Naive B cell (primary cell): Measurements from ENCODE around the gene DOCK7. TPM values are rescaled to one million over a fixed set of nuclear protein-coding genes. Genes with fewer than 3 reads are reported as not detected.
A peak's percentile ranks its signal among the peaks of the same experiment; 100 is the strongest.
"Not testable (repeated sequence)": the region's sequence is repeated elsewhere in the genome, so short reads cannot be mapped to it uniquely, and the experiment has no call there.

Source experiments
- ATAC-seq, 2 donors: fragments of 150-1000 bp; cut with Tn5 transposase; 2 replicates each; pipeline ENCODE4 v1.10.0; 2021; ENCODE audit warnings: low read depth in 2 of 2, mild to moderate bottlenecking in 2 of 2, moderate library complexity in 2 of 2
- DNase-seq: peaks from one replicate; pipeline ENCODE4 v3.0.0; 2022
- H3K27ac Mint-ChIP-seq, 6 donors: one replicate each; pipeline ENCODE4 v1.8.0; 2020 to 2022; ENCODE audit warnings: mild to moderate bottlenecking in 6 of 6, mixed read lengths in 6 of 6, moderate library complexity in 5 of 6, inconsistent platforms in 2 of 6
- H3K27me3 Mint-ChIP-seq, 3 donors: one replicate each; pipeline ENCODE4 v1.8.0; 2021 to 2022; ENCODE audit warnings: mixed read lengths in 3 of 3, mild to moderate bottlenecking in 1 of 3
- H3K36me3 Mint-ChIP-seq, 2 donors: one replicate each; pipeline ENCODE4 v1.8.0; 2020 to 2022; ENCODE audit warnings: mixed read lengths in 2 of 2, inconsistent platforms in 1 of 2, mild to moderate bottlenecking in 1 of 2
- H3K4me1 Mint-ChIP-seq, 3 donors: one replicate each; pipeline ENCODE4 v1.8.0; 2020 to 2022; ENCODE audit warnings: mixed read lengths in 3 of 3, inconsistent platforms in 1 of 3, mild to moderate bottlenecking in 1 of 3, moderate library complexity in 1 of 3
- H3K4me3 Mint-ChIP-seq, 8 donors: one replicate each; pipeline ENCODE4 v1.8.0; 2020 to 2022; ENCODE audit warnings: mild to moderate bottlenecking in 8 of 8, mixed read lengths in 8 of 8, moderate library complexity in 8 of 8, inconsistent platforms in 2 of 8
- H3K9me3 Mint-ChIP-seq, 7 donors: one replicate each; pipeline ENCODE4 v1.8.0; 2020 to 2022; ENCODE audit warnings: mixed read lengths in 7 of 7, mild to moderate bottlenecking in 5 of 7, inconsistent platforms in 2 of 7, moderate library complexity in 1 of 7
- polyA plus RNA-seq, 6 donors: library from polyadenylated mRNA; unstranded; fragments of 300-500 nt; fragmentation: Illumina TruSeq; gene quantifications; one replicate each; pipeline ENCODE4 v1.2.3, GENCODE V29; 2021; ENCODE audit warnings: low read depth in 6 of 6

Gene DOCK7
- polyA plus RNA-seq, 6 donors from 2014 or later = 2.8 to 4.4 (median 3.7) TPM

DNA sequence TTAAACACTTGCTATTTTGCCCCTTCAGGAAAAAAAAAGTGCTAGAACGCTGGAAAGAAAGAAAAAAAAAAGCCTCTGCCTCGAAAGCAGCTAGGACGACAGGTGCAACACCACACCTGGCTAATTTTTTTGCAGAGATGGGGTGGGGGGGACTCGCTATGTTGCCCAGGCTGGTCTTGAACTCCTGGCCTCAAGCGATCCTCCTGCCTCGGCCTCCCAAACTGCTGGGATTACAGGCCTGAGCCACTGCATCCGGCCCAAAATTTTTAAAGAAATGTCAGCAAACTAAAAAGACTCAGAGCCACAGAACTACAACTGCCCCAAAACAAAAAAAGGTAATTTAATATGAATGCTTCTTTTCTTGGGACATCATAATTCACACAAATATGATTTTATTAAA lies 1.4 kb downstream of the DOCK7 start:
- ATAC-seq (no peak), DNase-seq (no peak)
- no peaks in the 10 kb centered on the region for H3K9me3 Mint-ChIP-seq
- peak overlapping the region in 3 of 6 donors; percentile 40 to 92 (median 88) for H3K27ac Mint-ChIP-seq
- H3K4me3 Mint-ChIP-seq = peak overlapping the region; percentile 83 to 97 (median 93)
- H3K4me1 Mint-ChIP-seq = peaks cover 12 to 25% (median 22%) of the 10 kb centered on the region in 3 donors
- no peaks in the 10 kb centered on the region for H3K36me3 Mint-ChIP-seq
- no peaks in the 10 kb centered on the region for H3K27me3 Mint-ChIP-seq

DNA sequence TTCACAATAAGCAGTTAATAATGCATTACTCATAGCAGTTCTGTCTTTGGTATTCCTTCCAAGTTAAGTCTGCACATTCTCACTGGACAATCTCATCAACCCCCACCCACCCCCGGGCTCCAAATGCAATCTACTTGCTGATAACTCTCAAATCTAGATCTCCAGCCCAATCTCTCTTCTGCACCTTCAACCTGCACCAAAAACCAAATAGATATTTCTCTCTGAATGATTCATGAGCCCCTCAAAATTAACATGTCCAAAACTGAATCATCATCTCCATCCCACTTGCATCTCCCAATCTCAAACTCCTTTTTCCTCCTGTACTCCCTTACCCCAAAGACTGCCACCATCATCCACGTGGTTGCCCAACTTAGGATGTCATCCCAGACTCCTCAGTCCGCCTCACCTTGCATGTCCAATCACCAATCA lies 2.7 kb downstream of the DOCK7 start:
- DNase-seq (no peak), ATAC-seq (no peak)
- H3K36me3 Mint-ChIP-seq = no peaks in the 10 kb centered on the region
- peak overlapping the region in 3 of 8 donors; percentile 12 to 60 (median 38) for H3K4me3 Mint-ChIP-seq
- H3K9me3 Mint-ChIP-seq = no peaks in the 10 kb centered on the region
- H3K4me1 Mint-ChIP-seq = peaks cover 5 to 21% (median 19%) of the 10 kb centered on the region in 3 donors
- peak overlapping the region in 2 of 6 donors; percentile 4 to 24 for H3K27ac Mint-ChIP-seq
- no peaks in the 10 kb centered on the region for H3K27me3 Mint-ChIP-seq

DNA sequence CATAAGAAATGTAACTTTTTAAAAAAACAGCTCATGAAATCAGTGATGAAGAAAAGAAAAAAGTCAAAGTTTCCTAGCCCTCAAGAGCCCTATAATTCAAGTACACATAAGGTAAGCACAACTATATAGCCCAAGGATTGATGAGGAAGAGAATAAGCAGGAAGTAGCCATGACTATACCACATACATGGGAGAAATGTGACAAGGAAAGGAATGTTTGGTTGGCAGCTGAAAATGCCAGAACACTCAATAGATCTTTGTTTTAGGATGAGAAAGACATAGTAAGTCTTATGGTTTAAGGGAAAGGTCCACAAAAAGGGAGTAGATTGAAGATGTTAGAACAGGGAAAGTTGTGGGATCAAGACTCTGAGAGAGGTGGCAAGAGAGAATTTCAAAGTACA lies 5.7 kb downstream of the DOCK7 start:
- Mint-ChIP-seq H3K27me3 (no peaks in the 10 kb centered on the region), H3K27ac (no peak overlapping the region), H3K4me1 (peaks cover 5 to 12% (median 6%) of the 10 kb centered on the region in 3 donors), H3K36me3 (no peaks in the 10 kb centered on the region), H3K9me3 (no peaks in the 10 kb centered on the region), H3K4me3 (no peak overlapping the region)
- ATAC-seq = no peak
- DNase-seq = no peak

DNA sequence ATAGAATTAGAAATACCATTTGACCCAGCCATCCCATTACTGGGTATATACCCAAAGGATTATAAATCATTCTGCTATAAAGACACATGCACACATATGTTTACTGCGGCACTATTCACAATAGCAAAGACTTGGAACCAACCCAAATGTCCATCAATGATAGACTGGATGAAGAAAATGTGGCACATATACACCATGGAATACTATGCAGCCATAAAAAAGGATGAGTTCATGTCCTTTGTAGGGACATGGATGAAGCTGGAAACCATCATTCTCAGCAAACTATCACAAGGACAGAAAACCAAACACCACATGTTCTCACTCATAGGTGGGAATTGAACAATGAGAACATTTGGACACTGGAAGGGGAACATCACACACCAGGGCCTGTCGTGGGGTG lies 7.2 kb downstream of the DOCK7 start:
- DNase-seq, ATAC-seq, H3K36me3 Mint-ChIP-seq, H3K27me3 Mint-ChIP-seq, H3K27ac Mint-ChIP-seq, H3K9me3 Mint-ChIP-seq, H3K4me3 Mint-ChIP-seq: not testable (repeated sequence)
- H3K4me1 Mint-ChIP-seq = peaks cover 5 to 12% (median 6%) of the 10 kb centered on the region in 3 donors

DNA sequence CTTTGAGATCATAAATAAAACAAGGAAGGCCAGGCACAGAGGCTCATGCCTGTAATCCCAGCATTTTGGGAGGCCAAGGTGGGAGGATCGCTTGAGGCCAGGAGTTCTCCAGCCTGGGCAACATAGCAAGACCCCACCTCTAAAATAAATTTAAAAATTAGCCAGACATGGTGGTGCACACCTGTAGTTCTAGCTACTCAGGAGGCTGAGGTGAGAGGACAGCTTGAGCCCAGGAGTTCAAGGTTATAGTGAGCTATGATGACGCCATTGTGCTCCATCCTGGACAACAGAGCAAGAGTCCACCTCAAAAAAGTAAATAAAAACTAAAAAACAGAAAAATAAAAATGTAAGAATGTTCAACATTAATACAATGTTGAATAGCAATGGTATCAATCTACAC lies 10.4 kb downstream of the DOCK7 start:
- H3K27me3 Mint-ChIP-seq, H3K27ac Mint-ChIP-seq, H3K9me3 Mint-ChIP-seq, H3K36me3 Mint-ChIP-seq, DNase-seq, H3K4me3 Mint-ChIP-seq, ATAC-seq: not testable (repeated sequence)
- peaks cover 0 to 11% (median 0%) of the 10 kb centered on the region in 3 donors for H3K4me1 Mint-ChIP-seq

- no peaks in the 10 kb centered on the region for H3K9me3 Mint-ChIP-seq
- H3K4me1 Mint-ChIP-seq = peaks cover 0 to 11% (median 0%) of the 10 kb centered on the region in 3 donors
- H3K27me3 Mint-ChIP-seq = no peaks in the 10 kb centered on the region
Measured at GRCh38 chr1:62676611-62677356, 11.4 kb downstream of the DOCK7 start.

GRCh38 chr1:62673629-62674028 lies 14.6 kb downstream of the DOCK7 start:
- no peaks in the 10 kb centered on the region for H3K27me3 Mint-ChIP-seq
- ATAC-seq (no peak), DNase-seq (no peak)
- no peaks in the 10 kb centered on the region for H3K9me3 Mint-ChIP-seq
- H3K27ac Mint-ChIP-seq = no peak overlapping the region
- no peak overlapping the region for H3K4me3 Mint-ChIP-seq
- peaks cover 0 to 3% of the 10 kb centered on the region in 2 donors for H3K36me3 Mint-ChIP-seq
- peaks cover 0 to 11% (median 0%) of the 10 kb centered on the region in 3 donors for H3K4me1 Mint-ChIP-seq

More at GRCh38 chr1:62676611-62677356, 11.4 kb downstream of the DOCK7 start:
- Mint-ChIP-seq H3K36me3 (no peaks in the 10 kb centered on the region), H3K4me3 (no peak overlapping the region), H3K27ac (peak overlapping the region in 1 of 6 donors; percentile 3)
- ATAC-seq (no peak), DNase-seq (no peak)

GRCh38 chr1:62672029-62672428 lies 16.2 kb downstream of the DOCK7 start:
- Mint-ChIP-seq H3K9me3 (no peaks in the 10 kb centered on the region), H3K4me3 (no peak overlapping the region), H3K36me3 (peaks cover 0 to 3% of the 10 kb centered on the region in 2 donors), H3K27ac (no peak overlapping the region), H3K4me1 (peaks cover 0 to 11% (median 0%) of the 10 kb centered on the region in 3 donors), H3K27me3 (no peaks in the 10 kb centered on the region)
- no peak for ATAC-seq
- no peak for DNase-seq

- no peak overlapping the region for H3K27ac Mint-ChIP-seq
- H3K9me3 Mint-ChIP-seq = peaks cover 0 to 5% (median 0%) of the 10 kb centered on the region in 7 donors
- H3K36me3 Mint-ChIP-seq = peaks cover 0 to 5% of the 10 kb centered on the region in 2 donors
- no peaks in the 10 kb centered on the region for H3K27me3 Mint-ChIP-seq
- DNase-seq = no peak
- H3K4me1 Mint-ChIP-seq = peaks cover 0 to 2% (median 0%) of the 10 kb centered on the region in 3 donors
- peak overlapping the region in 1 of 8 donors; percentile 2 for H3K4me3 Mint-ChIP-seq
- ATAC-seq = no peak
Measured at GRCh38 chr1:62654744-62655143, 33.4 kb downstream of the DOCK7 start.

DNA sequence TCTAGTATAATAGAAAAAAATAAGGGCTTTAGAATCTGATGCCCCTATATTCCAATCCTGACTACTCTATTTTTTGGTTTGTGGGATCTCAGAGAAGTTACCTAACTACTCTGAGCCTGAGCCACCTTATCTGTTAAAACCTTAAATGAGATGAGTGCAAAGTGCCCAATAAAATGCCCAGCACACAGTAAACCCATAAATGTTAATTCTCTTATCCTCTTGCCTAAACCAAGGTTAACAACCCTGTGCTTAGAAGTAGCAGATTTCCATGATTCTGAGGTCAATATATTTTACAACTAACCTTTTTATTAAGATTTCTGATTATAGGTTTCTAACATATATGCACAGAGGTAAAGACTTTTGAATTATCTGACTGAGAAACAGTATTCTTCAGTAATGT lies 35.8 kb downstream of the DOCK7 start:
- DNase-seq (no peak), ATAC-seq (no peak)
- H3K27ac Mint-ChIP-seq = no peak overlapping the region
- peaks cover 0 to 5% (median 0%) of the 10 kb centered on the region in 7 donors for H3K9me3 Mint-ChIP-seq
- H3K27me3 Mint-ChIP-seq = no peaks in the 10 kb centered on the region
- peaks cover 0 to 2% (median 0%) of the 10 kb centered on the region in 3 donors for H3K4me1 Mint-ChIP-seq
- H3K36me3 Mint-ChIP-seq = peaks cover 0 to 5% of the 10 kb centered on the region in 2 donors
- no peak overlapping the region for H3K4me3 Mint-ChIP-seq

DNA sequence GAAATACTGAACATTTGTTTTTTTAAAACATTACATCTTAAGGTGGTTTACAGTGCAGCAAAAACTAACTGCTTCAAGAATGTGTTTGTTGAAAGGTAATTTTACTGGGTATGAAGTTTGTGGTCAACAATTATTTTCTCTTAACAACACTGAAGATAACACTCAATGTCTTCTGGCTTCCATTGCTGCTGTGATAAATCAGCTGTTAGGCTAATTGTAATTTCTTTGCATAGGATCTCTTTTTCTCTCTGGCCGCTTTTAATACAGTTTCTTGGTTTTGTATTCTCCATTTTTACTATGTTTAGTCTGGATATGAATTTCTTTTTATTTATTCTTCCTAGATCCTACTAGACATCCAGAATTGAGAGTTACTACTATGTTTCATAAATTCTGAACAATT lies 44.9 kb downstream of the DOCK7 start:
- H3K27ac Mint-ChIP-seq = no peak overlapping the region
- no peak for DNase-seq
- H3K4me3 Mint-ChIP-seq = no peak overlapping the region
- H3K27me3 Mint-ChIP-seq = no peaks in the 10 kb centered on the region
- H3K9me3 Mint-ChIP-seq = peaks cover 0 to 7% (median 0%) of the 10 kb centered on the region in 7 donors
- no peaks in the 10 kb centered on the region for H3K4me1 Mint-ChIP-seq
- peaks cover 10 to 14% of the 10 kb centered on the region in 2 donors for H3K36me3 Mint-ChIP-seq
- no peak for ATAC-seq

DNA sequence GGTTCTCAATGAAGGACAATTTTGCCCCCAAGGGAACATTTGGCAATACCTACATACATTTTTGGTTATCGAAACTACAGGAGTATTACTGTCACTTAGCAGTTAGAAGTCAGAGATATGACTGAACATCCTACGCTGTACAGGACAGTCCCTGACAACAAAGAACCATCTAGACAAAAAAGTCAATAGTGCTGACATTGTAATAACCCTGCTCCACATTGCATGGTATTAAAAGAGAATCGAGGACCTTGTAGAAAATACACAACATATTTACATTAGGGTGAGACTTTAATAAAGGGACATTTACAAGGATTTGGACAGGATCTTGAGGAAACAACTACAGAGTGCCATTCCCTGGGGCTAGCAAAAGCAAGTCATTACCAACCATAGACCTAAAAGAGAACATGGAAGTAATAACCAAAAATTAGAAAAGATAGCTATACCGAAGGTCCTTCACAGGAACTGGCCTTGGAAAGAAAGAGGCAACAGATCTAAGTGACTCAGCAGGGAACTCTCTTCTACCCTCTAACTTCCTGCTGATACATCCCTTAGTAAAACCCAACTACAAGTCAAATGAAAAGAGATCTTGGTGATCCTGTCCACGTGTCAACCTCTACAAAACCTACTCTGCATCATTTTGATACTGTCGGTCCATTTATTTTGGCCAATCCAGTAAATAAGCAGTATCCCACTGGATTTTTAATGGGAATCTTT lies 50.6 kb downstream of the DOCK7 start:
- no peaks in the 10 kb centered on the region for H3K27me3 Mint-ChIP-seq
- DNase-seq (no peak), ATAC-seq (no peak)
- H3K9me3 Mint-ChIP-seq = peaks cover 0 to 4% (median 0%) of the 10 kb centered on the region in 7 donors
- H3K4me3 Mint-ChIP-seq = no peak overlapping the region
- no peak overlapping the region for H3K27ac Mint-ChIP-seq
- no peaks in the 10 kb centered on the region for H3K4me1 Mint-ChIP-seq
- peaks cover 11 to 13% of the 10 kb centered on the region in 2 donors for H3K36me3 Mint-ChIP-seq

GRCh38 chr1:62628506-62628905 lies 59.7 kb downstream of the DOCK7 start:
- Mint-ChIP-seq H3K27me3 (no peaks in the 10 kb centered on the region), H3K9me3 (peaks cover 0 to 2% (median 0%) of the 10 kb centered on the region in 7 donors), H3K36me3 (peaks cover 20 to 25% of the 10 kb centered on the region in 2 donors), H3K4me1 (peaks cover 4 to 9% (median 9%) of the 10 kb centered on the region in 3 donors), H3K4me3 (no peak overlapping the region), H3K27ac (no peak overlapping the region)
- ATAC-seq (no peak), DNase-seq (no peak)

DNA sequence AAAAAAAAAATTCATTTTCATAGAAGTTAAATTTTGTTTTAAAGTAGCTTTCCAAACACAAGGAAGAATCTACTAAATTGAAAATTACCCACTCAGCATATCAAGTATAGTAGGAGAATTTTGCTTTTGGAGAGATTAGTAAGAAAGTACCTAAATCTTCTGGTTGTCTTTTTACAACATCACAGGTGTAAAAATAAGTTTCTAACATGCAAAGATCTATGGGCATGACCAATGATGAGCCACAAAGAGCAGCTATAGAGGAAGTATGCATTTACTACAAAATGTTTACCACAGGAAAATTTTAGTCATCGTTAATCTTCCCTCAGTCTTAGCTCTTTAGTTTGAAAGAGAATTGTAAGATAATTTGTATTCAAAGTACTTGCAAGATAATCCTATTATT lies 62.8 kb downstream of the DOCK7 start:
- H3K36me3 Mint-ChIP-seq = peaks cover 0 to 7% of the 10 kb centered on the region in 2 donors

More for the DNA sequence above, 62.8 kb downstream of the DOCK7 start:
- DNase-seq (no peak), ATAC-seq (peak; percentile 27 to 48)
- H3K4me1 Mint-ChIP-seq = peaks cover 4 to 9% (median 9%) of the 10 kb centered on the region in 3 donors
- H3K4me3 Mint-ChIP-seq = no peak overlapping the region
- H3K27me3 Mint-ChIP-seq = no peaks in the 10 kb centered on the region
- H3K27ac Mint-ChIP-seq = peak overlapping the region in 1 of 6 donors; percentile 17
- H3K9me3 Mint-ChIP-seq = no peaks in the 10 kb centered on the region
